ENCODE measurements around the gene PAIP2.
"Not testable (repeated sequence)": the region's sequence is repeated elsewhere in the genome, so short reads cannot be mapped to it uniquely, and the experiment has no call there.

PAIP2 gene

GRCh38 chr5:139381837-139382761 lies 40.4 kb downstream of the PAIP2 start:
- FAIRE-seq, result no peak
- TF ChIP-seq TAF1 (IDR thresholded peaks at IDR 0.05; ENCODE audit: borderline replicate concordance, low read depth, low read length) (no peak), POLR2AphosphoS5 (IDR thresholded peaks at IDR 0.05; ENCODE audit: low read depth, low read length) (no peak), POLR2A (IDR thresholded peaks at IDR 0.05; ENCODE audit: low read depth, low read length) (no peak)

GRCh38 chr5:139382807-139383206 lies 41.2 kb downstream of the PAIP2 start:
- TF ChIP-seq POLR2AphosphoS5 (IDR thresholded peaks at IDR 0.05; ENCODE audit: low read depth, low read length), result no peak
- no peak for TF ChIP-seq POLR2A (IDR thresholded peaks at IDR 0.05; ENCODE audit: low read depth, low read length)
- TF ChIP-seq TAF1 (IDR thresholded peaks at IDR 0.05; ENCODE audit: borderline replicate concordance, low read depth, low read length), result no peak
- DNase-seq (ENCODE audit: insufficient read length), result no peak
- no peak for FAIRE-seq

More at GRCh38 chr5:139381837-139382761, 40.4 kb downstream of the PAIP2 start:
- DNase-seq (ENCODE audit: insufficient read length), result no peak

GRCh38 chr5:139383275-139383992 lies 41.8 kb downstream of the PAIP2 start, which contains the start of gene SLC23A1:
SLC23A1 (minus strand) TSS chr5:139383297; CDS start chr5:139383253, 44 bp downstream.
- peak; percentile 76 for FAIRE-seq
- no peak for DNase-seq (ENCODE audit: insufficient read length)
- TF ChIP-seq TAF1 (IDR thresholded peaks at IDR 0.05; ENCODE audit: borderline replicate concordance, low read depth, low read length) (no peak), POLR2A (IDR thresholded peaks at IDR 0.05; ENCODE audit: low read depth, low read length) (no peak), POLR2AphosphoS5 (IDR thresholded peaks at IDR 0.05; ENCODE audit: low read depth, low read length) (no peak)

GRCh38 chr5:139383993-139384590 lies 42.4 kb downstream of the PAIP2 start:
- DNase-seq (ENCODE audit: insufficient read length) (no peak), FAIRE-seq (no peak)
- TF ChIP-seq POLR2AphosphoS5 (IDR thresholded peaks at IDR 0.05; ENCODE audit: low read depth, low read length) (peak; percentile 13; the same call in 1 of the 2 replicates), TAF1 (IDR thresholded peaks at IDR 0.05; ENCODE audit: borderline replicate concordance, low read depth, low read length) (no peak), POLR2A (IDR thresholded peaks at IDR 0.05; ENCODE audit: low read depth, low read length) (no peak)

- DNase-seq (ENCODE audit: insufficient read length), result no peak
- TF ChIP-seq POLR2AphosphoS5 (IDR thresholded peaks at IDR 0.05; ENCODE audit: low read depth, low read length), result no peak; the same call in 1 of the 2 replicates
- peak; percentile 20; the same call in 1 of the 2 replicates for TF ChIP-seq POLR2A (IDR thresholded peaks at IDR 0.05; ENCODE audit: low read depth, low read length)
- no peak for FAIRE-seq
These were observed 43.0 kb downstream of the PAIP2 start for GRCh38 chr5:139384591-139385051.

GRCh38 chr5:139385061-139386049 lies 43.7 kb downstream of the PAIP2 start:
- DNase-seq (ENCODE audit: insufficient read length), result no peak
- peak; percentile 83 for FAIRE-seq
- no peak for TF ChIP-seq TAF1 (IDR thresholded peaks at IDR 0.05; ENCODE audit: borderline replicate concordance, low read depth, low read length)
- peak; percentile 49; the same call in 1 of the 2 replicates for TF ChIP-seq POLR2A (IDR thresholded peaks at IDR 0.05; ENCODE audit: low read depth, low read length)

- FAIRE-seq (no peak), DNase-seq (ENCODE audit: insufficient read length) (no peak)
- no peak for TF ChIP-seq POLR2A (IDR thresholded peaks at IDR 0.05; ENCODE audit: low read depth, low read length)
- no peak for TF ChIP-seq TAF1 (IDR thresholded peaks at IDR 0.05; ENCODE audit: borderline replicate concordance, low read depth, low read length)
- no peak for TF ChIP-seq POLR2AphosphoS5 (IDR thresholded peaks at IDR 0.05; ENCODE audit: low read depth, low read length)
These were observed 44.4 kb downstream of the PAIP2 start for GRCh38 chr5:139386050-139386438.

- not testable (repeated sequence) for DNase-seq (ENCODE audit: insufficient read length); FAIRE-seq
These were observed 45.3 kb downstream of the PAIP2 start for GRCh38 chr5:139386956-139387355.

- TF ChIP-seq POLR2AphosphoS5 (IDR thresholded peaks at IDR 0.05; ENCODE audit: low read depth, low read length) (no peak), POLR2A (IDR thresholded peaks at IDR 0.05; ENCODE audit: low read depth, low read length) (no peak; the same call in 1 of the 2 replicates), TAF1 (IDR thresholded peaks at IDR 0.05; ENCODE audit: borderline replicate concordance, low read depth, low read length) (no peak)
- FAIRE-seq (peak; percentile 36), DNase-seq (ENCODE audit: insufficient read length) (no peak)
These were observed 46.0 kb downstream of the PAIP2 start for GRCh38 chr5:139387611-139388197.

- DNase-seq (ENCODE audit: insufficient read length), result no peak
- TF ChIP-seq TAF1 (IDR thresholded peaks at IDR 0.05; ENCODE audit: borderline replicate concordance, low read depth, low read length), result no peak
- TF ChIP-seq POLR2AphosphoS5 (IDR thresholded peaks at IDR 0.05; ENCODE audit: low read depth, low read length), result peak; percentile 52; the same call in 1 of the 2 replicates
- 0 out of 2 replicates have a peak, but pooled peaks have one; percentile 4 for TF ChIP-seq POLR2A (IDR thresholded peaks at IDR 0.05; ENCODE audit: low read depth, low read length)
- peak; percentile 76 for FAIRE-seq
These were observed 46.7 kb downstream of the PAIP2 start for GRCh38 chr5:139388198-139388821.

Data from GM12892 (cell line).